ENCODE measurements around the gene MBOAT7. TPM values are rescaled to one million over a fixed set of nuclear protein-coding genes. Genes with fewer than 3 reads are reported as not detected.
"Not testable (repeated sequence)": the region's sequence is repeated elsewhere in the genome, so short reads cannot be mapped to it uniquely, and the experiment has no call there.

The MBOAT7 gene
- total RNA-seq, 4 donors from 2014 or later, result 85.8 to 370 (median 245) TPM

- TF ChIP-seq CTCF (IDR thresholded peaks at IDR 0.05) (peak in 4 of 6 experiments; percentile 35 to 93 (median 85)), POLR2A (IDR thresholded peaks at IDR 0.05) (peak; percentile 77 to 90)
- Histone ChIP-seq H3K4me1 (peaks cover 0 to 8% (median 5%) of the 10 kb centered on the region in 4 donors), H3K27me3 (no peaks in the 10 kb centered on the region), H3K9me3 (no peaks in the 10 kb centered on the region), H3K4me3 (peak within 1 kb of the TSS in 3 of 4 donors; percentile 37 to 65 (median 59)), H3K36me3 (peaks cover 0 to 17% (median 0%) of the 10 kb centered on the region in 3 donors), H3K27ac (peak within 1 kb of the TSS in 3 of 4 donors; percentile 77 to 85 (median 81))
- peak; percentile 40 to 90 (median 88) for DNase-seq
Measured at GRCh38 chr19:54172471-54173358, 16.7 kb downstream of the MBOAT7 start, which contains the start of gene TMC4. TMC4 (minus strand) TSS chr19:54173160; CDS start chr19:54173117, 43 bp downstream.

- H3K27me3 ChIP-seq, H3K4me1 ChIP-seq, H3K9me3 ChIP-seq: not testable (repeated sequence)
- peak in 1 of 3 donors; percentile 44 for DNase-seq
- peak overlapping the region in 2 of 4 donors; percentile 59 to 65 for H3K4me3 ChIP-seq
- H3K36me3 ChIP-seq, result peaks cover 0 to 11% (median 0%) of the 10 kb centered on the region in 3 donors
- peak overlapping the region in 2 of 4 donors; percentile 81 to 85 for H3K27ac ChIP-seq
Measured at GRCh38 chr19:54171736-54172431, 17.5 kb downstream of the MBOAT7 start.

GRCh38 chr19:54169149-54169740 lies 20.1 kb downstream of the MBOAT7 start:
- peak in 2 of 3 donors; percentile 45 for DNase-seq
- TF ChIP-seq POLR2A (IDR thresholded peaks at IDR 0.05), result no peak
- H3K27me3 ChIP-seq, result no peaks in the 10 kb centered on the region

GRCh38 chr19:54168174-54168917 lies 21.0 kb downstream of the MBOAT7 start:
- no peaks in the 10 kb centered on the region for H3K9me3 ChIP-seq
- no peaks in the 10 kb centered on the region for H3K27me3 ChIP-seq
- peaks cover 3 to 30% (median 7%) of the 10 kb centered on the region in 4 donors for H3K4me1 ChIP-seq
- no peak overlapping the region for H3K4me3 ChIP-seq
- DNase-seq, result peak; percentile 89 to 97 (median 94)
- TF ChIP-seq POLR2A (IDR thresholded peaks at IDR 0.05) (no peak), CTCF (IDR thresholded peaks at IDR 0.05) (peak; percentile 49 to 97 (median 83))
- H3K27ac ChIP-seq, result no peak overlapping the region
- H3K36me3 ChIP-seq, result no peaks in the 10 kb centered on the region

More at GRCh38 chr19:54169149-54169740, 20.1 kb downstream of the MBOAT7 start:
- no peaks in the 10 kb centered on the region for H3K36me3 ChIP-seq
- peaks cover 3 to 24% (median 8%) of the 10 kb centered on the region in 4 donors for H3K4me1 ChIP-seq
- no peak overlapping the region for H3K27ac ChIP-seq
- H3K9me3 ChIP-seq, result no peaks in the 10 kb centered on the region
- H3K4me3 ChIP-seq, result no peak overlapping the region

- Histone ChIP-seq H3K27me3 (no peaks in the 10 kb centered on the region), H3K9me3 (no peaks in the 10 kb centered on the region), H3K36me3 (no peaks in the 10 kb centered on the region), H3K4me1 (peaks cover 5 to 55% (median 8%) of the 10 kb centered on the region in 4 donors), H3K27ac (peak overlapping the region in 1 of 4 donors; percentile 44), H3K4me3 (no peak overlapping the region)
- TF ChIP-seq CTCF (IDR thresholded peaks at IDR 0.05) (no peak), POLR2A (IDR thresholded peaks at IDR 0.05) (no peak)
- DNase-seq, result no peak
Measured at GRCh38 chr19:54165222-54165621, 24.2 kb downstream of the MBOAT7 start.

All from Peyer's patch (tissue), 4 donors.